NT2/D1 (cell line): ENCODE measurements around the gene RMDN2.

Experiments used
- SUZ12 ChIP-seq: IDR thresholded peaks from 2 replicates; pipeline ENCODE4 v1.6.1; 2011; ENCODE audit not compliant: insufficient read length, insufficient read depth; ENCODE audit errors: extremely low read depth
- YY1 ChIP-seq: IDR thresholded peaks from 2 replicates; pipeline ENCODE4 v1.6.1; 2011; ENCODE audit not compliant: insufficient read length, insufficient read depth
- ZNF274 ChIP-seq: IDR thresholded peaks from 2 replicates; pipeline ENCODE4 v1.6.1; 2011; ENCODE audit warnings: mild to moderate bottlenecking, low read depth, low read length

DNA sequence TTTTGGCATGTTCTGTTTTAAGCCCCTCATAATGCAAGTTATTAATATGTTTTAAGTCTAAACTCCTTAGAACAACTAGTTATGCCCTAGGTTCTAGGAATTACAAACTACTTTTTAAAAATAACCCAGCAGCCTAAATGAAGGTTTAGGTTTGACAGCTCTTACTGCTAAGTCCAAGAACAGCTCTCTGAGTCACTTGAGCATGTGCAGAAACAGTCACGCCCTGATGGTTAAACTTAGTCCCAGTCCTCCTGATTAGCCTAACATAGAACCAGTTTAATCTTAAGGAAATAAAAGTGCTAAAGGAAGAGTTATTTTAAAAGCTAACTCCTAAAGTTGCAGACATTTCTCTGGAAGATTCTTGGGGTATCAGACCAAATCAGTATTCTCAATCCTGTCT lies 72.5 kb downstream of the RMDN2 start:
- TF ChIP-seq ZNF274 = no peak
- TF ChIP-seq YY1 = no peak
- no peak for TF ChIP-seq SUZ12
